GM18511 (cell line): ENCODE measurements around the gene CLEC4G.
"Not testable (repeated sequence)": the region's sequence is repeated elsewhere in the genome, so short reads cannot be mapped to it uniquely, and the experiment has no call there.

Experiments used
- ATAC-seq: cut with Tn5 transposase; IDR thresholded peaks from one replicate; pipeline ENCODE4 v1.9.1; 2021; ENCODE audit warnings: mild to moderate bottlenecking, moderate library complexity; ENCODE audit not compliant: unreplicated experiment

CLEC4G gene

GRCh38 chr19:7746903-7747884 lies 15.3 kb upstream of the CLEC4G start, which contains the start of gene CD209:
TSS of gene CD209 (minus strand) at chr19:7747534. CDS start at chr19:7747511, 23 bp downstream.
- no peak for ATAC-seq

DNA sequence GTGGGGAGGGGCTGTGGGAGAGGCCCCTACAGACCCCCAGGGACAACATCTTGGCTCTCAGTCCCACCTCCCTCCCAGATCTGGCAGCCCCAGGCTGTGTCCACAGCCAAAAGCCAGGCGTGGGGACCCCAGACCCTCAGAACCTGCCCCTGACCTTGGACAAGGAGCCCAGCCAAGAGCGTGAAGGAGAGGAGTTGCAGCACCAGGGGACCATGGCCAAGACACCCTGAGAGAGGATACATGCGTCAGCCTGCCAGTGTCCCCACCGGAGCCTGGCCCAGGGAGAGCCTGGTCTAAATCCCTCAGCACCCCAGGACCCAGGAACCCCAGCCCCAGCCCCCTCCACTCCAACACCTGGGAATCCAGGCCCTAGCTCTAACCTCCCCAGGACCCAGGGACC lies 14.4 kb upstream of the CLEC4G start:
- not testable (repeated sequence) for ATAC-seq

DNA sequence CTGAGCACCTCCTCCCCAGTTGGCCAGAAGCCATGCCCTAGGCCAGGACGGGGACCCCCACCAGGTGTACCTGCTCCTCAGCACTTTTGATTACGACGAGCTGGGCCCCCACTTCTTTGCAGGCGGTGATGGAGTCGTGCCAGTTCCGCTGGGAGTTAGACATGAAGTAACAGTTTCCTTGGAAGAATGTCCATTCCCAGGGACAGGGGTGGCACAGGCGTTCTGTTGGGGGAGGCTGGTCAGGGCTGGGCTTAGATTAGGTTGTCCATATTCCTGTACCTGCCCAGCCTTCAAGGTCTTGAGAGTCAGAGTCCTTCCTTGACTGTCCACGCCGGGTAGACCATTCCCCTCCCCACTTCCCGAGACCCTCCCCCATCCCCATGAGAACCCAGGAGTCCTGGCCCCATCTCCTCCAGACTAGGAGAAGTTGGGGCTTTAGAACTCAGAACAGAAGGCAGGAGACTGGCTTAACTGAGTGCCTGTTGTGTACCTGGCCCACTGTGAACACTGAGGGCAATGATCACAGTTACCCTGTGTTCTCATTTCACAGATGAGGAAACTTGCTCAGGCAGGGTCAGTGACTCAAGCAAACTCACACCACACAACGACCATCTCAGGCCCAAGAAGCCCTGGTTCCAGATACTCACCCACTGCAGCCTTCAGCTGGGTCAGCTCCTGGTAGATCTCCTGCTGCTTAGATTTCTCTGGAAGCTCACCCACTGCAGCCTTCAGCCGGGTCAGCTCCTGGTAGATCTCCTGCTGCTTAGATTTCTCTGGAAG lies 13.2 kb upstream of the CLEC4G start:
- ATAC-seq, result no peak

DNA sequence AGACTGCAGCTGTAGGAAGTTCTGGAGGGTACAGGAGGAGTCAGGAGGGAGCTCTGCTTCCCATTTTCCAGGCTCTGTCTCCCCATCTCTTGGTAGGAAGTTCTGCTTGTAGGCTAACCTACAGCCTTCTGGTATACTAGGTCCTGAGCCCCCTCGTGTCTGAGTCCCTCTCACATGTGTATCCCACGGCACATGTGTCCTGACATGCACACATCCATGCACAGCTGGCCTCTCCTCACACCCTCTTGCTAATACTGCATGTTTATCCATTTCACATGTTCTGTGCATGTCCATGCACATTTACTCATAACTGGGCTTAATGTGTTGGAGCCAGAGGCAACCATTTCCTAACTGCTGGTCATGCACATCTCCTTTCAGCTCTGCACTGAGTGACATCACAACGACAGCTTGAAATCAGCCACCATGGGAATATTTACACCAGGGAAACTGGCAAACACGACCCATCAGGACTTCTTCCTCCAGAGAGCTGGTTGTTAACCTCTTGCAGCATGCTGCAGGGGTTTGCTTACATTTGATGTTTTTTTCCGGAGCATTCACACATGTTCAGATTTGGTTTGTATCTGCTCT lies 12.4 kb upstream of the CLEC4G start:
- no peak for ATAC-seq

- ATAC-seq, result peak; percentile 69
Observed at GRCh38 chr19:7743425-7743841, 11.5 kb upstream of the CLEC4G start.

GRCh38 chr19:7742991-7743390 lies 11.1 kb upstream of the CLEC4G start:
- ATAC-seq, result no peak

- ATAC-seq, result no peak
Observed at GRCh38 chr19:7742575-7742974, 10.7 kb upstream of the CLEC4G start.

- ATAC-seq, result no peak
Observed at GRCh38 chr19:7740682-7741054, 8.8 kb upstream of the CLEC4G start.

DNA sequence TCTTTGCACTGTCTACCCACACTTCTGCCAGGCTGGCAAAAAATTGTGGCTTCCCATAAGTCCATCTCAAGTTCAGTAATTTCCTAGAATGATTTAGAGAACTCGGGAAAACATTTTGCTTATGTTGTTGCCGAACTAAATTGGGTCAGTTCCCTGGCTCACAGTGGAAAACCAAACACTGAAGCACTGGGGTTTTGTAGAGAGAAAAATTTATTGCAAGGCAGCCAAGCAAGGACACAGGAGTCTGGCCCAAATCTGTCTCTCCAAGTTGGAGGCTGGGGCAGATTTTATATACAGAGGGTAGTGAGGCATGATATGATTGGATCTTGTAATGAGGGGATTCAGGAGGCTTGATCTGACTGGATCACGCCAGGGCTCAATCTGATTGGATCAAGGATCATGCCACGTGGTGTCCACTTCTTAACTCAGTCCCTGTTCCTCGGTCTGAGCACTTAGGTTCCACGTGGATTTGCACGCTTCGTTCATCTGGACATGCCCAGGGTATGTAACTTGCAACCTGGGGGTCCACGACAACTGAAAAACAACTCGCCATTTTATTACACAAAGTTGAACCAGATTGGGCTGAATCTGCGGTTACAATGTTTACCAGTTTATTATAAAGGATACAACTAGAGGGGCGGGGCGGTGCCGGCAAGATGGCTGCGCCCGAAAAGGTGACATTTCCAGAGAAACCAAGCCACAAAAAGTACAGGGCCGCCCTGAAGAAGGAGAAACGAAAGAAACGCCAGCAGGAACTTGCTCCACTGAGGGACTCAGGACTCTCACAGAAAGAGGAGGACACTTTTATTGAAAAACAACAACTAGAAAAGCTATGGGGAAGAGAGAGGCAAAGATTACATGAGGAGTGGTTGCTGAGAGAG lies 8.1 kb upstream of the CLEC4G start:
- no peak for ATAC-seq

DNA sequence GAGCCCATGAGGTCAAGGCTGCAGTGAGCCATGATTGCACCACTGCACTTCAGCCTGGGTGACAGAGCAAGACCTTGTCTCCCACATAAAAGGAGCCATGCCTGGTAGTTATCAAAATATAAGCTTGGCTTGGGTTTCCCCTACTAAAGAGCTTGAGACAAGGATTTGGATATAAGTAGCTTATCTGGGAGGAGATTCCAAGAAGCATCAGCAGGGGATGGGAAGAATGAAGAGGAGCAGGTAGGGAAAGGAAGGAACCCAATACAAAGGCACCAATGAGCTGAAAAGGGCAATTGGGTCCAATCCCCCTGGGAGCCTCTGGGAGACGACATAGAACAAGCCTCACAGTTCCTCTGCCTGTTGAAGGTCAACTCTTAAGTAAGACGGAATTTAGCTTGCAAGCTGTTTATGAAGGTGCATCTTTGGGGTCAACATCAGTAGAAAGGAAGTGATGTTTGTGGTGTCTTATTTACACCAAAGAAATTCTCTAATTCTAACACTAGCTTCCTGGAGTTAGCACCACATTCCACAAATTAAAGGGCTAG lies 7.4 kb upstream of the CLEC4G start:
- no peak for ATAC-seq

DNA sequence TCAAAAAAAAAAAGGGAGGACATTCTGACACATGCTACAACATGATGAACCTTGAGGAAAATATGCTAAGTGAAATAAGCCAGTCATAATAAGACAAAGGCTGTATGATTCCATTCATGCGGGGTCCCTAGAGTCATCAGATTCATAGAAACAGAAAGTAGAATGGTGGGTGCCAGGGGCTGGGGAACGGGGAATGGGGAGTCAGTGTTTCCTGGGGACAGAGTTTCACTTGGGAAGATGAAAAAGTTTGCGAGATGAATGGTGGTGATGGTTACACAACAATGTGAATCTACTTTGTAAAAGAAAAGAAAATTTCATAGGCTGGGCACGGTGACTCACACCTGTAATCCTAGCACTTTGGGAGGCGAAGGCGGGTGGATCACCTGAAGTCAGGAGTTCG lies 6.1 kb upstream of the CLEC4G start:
- no peak for ATAC-seq

- ATAC-seq, result no peak
Observed at GRCh38 chr19:7737215-7737614, 5.3 kb upstream of the CLEC4G start.

- no peak for ATAC-seq
Observed at GRCh38 chr19:7736148-7736547, 4.2 kb upstream of the CLEC4G start.

DNA sequence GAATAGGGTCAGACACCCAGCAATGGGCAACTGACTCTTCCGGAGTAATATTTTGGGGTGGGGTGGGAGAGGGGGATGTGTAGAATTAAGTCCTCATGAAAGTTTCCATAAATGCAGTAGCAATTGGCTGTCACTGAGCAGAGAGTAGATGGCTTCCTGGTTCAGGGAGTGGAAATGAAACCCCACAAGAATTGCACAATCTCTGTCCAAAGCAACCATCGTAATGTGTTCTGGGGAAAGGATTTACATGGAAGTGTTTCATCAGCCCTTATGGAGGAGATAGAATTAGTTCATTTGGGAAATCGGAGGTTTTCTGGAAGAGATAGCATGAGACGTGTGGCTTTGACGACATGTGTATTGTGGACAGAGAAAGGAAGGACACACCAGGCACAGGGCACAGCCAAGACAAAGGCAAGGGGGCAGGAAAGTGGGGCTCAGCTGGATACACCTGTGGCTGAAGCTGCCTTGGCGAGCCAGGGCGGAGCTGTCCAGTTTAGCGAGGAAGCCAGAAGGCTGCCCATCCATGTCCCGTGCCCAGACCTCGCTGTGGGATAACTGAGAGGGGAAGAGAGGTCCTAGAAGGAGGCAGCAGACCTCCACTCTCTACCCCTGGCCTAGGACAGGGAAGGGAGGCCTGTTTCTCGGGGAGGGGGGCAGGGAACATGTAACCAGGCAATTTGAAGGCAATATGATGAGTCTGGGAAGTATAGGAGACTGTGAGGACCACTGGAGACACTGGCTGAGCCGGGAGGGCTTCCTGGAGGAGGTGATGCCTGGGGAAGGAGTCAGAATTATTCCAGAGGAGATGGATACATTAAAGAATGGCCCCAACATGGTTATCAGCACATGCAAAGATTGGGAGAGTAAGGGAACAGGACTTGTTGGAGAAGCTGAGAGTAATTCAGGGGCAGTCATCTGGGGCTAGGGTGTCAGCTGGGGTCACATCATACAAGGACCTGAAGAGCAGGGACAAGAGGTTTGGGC lies 2.6 kb upstream of the CLEC4G start:
- ATAC-seq, result no peak

GRCh38 chr19:7733376-7733775 lies 1.5 kb upstream of the CLEC4G start:
- no peak for ATAC-seq

GRCh38 chr19:7731615-7732014 lies 295 bp downstream of the CLEC4G start:
- no peak for ATAC-seq

DNA sequence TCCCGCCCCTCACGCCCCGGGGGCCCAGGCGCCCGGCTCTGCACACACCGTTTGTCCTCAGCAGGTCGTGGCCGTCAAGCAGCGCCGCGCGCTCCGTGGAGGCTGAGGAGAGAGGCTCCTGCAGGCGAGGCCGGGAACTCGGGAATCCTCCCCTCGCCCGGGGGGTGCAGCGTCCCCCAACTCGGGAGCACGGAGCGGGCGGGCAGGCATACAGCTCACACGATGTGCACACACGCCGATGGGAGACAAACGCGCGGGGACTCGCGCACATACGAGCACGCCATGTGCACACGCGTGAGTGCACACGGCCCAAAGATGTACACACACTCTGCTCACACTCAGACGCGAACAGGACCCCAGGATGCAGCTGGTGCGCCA lies 703 bp downstream of the CLEC4G start:
- no peak for ATAC-seq

DNA sequence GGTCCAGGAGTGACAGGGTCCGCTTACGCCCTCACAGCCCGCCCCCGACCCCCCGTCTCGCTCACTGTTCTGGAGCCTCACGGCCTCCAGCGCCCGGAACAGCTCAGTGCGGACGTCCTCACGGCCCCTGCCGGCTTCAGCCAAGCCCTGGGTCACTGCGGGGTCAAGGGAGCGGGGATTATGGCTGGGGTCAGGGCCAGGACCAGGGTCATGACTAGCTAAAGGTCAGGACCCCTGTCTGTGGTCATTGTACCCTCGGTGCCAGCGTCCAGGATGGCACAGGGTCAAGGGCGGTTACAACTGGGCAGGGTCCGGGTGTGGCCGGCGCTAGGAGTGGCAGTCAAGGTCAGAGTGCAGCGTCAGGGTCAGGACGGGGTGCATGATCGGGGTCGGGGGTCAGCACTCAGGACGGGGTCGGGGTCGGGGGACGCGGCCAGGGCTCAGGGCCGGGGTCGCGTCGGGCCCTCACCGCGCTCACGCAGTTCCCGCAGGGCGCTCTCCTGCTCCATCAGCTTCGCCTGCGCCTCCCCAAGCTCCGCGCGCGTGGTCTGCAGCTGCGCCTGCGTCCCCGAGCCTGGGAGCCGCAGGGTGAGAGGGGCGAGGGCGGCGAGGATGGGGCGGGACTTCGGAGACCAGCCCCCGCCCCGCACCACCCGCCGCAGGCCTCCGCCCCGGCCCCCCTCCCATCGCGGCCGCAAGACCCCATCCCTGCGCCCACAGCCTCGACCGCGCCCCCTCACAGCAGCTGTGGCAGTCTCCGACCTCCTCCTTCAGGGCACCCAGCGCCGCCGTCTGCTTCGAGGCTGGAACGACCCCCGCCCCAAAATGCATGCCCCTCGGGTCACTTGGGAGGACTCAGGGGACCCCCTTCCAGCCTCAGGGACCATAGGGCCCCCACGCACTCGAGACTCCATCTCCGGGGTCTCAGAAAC lies 1.4 kb downstream of the CLEC4G start:
- no peak for ATAC-seq
